GM19452 (cell line): ENCODE measurements around the gene DCBLD2.

Experiments
- ATAC-seq: cut with Tn5 transposase; IDR thresholded peaks from one replicate; pipeline ENCODE4 v1.9.1; 2021; ENCODE audit not compliant: unreplicated experiment

Gene DCBLD2

DNA sequence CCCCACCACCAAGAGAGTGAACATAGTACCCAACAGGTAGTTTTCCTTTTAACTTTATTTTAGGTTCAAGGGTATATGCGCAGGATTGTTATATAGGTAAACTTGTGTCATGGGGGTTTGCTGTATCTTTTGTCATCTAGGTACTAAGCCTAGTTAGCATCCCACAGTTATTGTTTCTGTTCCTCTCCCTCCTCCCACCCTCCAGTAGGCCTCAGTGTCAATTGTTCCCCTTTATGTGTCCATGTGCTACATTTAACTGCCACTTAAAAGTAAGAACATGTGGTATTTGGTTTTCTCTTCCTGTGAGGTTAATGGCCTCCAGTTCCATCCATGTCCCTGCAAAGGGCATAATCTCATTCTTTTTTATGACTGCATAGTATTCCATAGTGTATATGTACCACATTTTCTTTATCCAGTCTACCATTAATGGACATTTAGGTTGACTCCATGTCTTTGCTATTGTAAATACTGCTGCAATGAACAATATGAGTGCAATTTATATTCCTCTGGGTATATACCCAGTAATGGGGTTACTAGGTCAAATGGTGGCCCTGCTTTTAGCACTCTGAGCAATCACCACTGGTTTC, 72.2 kb downstream of the DCBLD2 start:
- ATAC-seq, result no peak

- ATAC-seq, result no peak
Measured at GRCh38 chr3:98827221-98827920, 74.1 kb downstream of the DCBLD2 start.

DNA sequence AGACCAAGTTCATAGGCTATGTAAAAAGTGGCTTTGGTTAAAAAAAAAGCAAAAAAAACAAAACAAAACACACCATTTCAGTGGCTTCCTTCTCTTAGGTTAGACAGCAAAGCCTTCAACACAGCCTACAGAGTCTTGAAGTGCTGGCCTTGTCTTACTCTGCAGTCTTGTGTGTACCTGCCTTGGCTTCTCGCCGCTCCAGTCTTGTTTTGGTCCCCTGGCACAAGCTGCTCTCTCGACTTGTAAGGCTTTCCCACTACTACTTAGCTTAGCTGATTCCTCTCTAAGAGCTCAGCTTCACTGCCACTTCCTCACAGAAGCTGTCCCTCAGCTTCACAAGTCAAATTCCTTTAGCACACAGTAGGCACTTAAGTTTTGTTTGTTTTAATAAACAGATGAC, 75.4 kb downstream of the DCBLD2 start:
- ATAC-seq, result no peak

GRCh38 chr3:98824256-98824655, 77.2 kb downstream of the DCBLD2 start:
- no peak for ATAC-seq

DNA sequence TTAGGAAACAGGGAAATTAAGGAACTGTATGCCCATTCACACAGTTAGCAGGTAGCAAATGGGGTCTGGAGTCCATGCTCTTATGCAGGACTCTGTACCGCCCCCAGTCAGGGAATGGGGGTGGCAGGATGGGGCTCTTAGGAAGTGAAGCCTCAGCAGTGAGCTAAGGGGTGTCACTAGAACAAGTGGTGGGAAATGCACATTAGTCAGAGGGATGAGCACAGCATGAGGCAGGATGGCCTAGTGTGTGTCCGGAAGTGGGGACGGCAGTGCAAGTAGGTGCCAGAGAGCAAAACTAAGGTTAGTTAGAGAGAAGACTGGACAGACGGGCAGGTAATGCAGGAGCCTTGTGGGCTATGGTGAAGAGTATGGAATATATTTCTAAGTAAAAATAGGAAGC, 77.7 kb downstream of the DCBLD2 start:
- ATAC-seq, result no peak

DNA sequence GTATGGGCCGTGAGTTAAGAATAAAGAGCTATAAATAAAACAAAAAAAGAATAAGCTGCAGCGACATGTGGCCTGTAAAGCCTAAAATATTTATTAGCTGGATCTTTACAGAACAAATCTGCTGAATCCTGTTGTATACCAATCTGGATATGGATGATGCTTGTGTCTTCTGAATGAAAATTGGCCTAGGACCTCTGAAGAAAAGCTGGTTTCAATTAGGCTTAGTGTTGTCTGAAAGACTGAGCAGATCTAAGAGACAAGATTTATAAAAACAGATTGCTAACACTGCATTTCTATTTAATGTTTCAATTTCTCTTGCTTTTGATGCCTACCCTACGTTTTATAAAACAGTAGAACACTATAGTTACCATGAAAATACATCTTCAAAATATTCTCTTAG, 80.4 kb downstream of the DCBLD2 start:
- ATAC-seq, result no peak

DNA sequence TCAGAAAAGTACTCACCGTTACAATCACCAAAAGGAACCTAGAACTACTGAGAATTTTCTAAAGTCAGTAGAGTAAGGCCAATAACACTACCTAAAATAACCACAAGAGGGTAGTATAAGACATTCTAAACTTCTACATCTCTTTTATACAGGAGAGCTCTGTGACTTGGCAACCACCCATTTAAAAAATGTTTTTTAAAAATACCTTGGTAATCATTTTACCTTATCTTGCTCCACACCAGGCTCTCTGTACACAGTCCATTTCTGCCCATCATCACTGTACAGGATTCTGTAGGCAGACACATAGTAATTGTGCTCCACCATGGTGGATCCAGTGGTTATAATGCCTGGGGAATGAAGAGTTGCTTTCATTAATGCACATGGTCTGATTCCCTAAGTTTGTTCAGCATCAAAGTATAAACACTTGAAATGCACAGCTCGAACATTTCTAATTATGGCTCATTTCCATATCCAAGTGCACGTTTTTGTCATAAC, 83.9 kb downstream of the DCBLD2 start:
- no peak for ATAC-seq

DNA sequence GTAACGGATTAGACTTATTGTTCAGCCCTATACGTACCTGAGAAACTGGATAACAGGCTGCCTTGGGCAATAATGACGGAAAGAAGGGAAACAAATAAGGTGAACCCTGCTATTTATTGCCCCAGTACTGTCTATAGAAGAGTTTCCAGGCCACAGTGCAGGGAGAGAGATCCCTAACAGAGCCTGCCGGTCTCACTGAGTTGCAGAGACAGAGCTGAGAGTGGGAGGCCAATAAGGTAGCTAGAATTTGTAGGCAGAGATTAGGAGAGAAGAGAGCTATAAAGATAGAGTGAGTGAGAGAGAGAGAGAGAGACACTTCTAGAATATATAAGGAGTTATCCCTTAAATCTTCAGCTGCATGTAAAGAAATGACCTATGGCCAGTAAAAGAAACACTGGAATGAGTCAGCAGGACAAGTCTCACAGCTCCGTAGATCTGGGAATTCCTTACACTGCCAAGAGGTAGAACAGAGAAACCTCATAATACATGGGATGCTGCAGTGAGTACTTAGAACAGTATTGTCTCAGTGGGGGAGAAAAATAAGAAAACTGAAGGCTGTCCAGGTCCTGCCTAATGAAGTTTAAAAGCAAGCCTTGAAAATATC, 86.6 kb downstream of the DCBLD2 start:
- ATAC-seq, result no peak

- ATAC-seq, result no peak
Measured at GRCh38 chr3:98812851-98813374, 88.6 kb downstream of the DCBLD2 start.

- no peak for ATAC-seq
Measured at GRCh38 chr3:98811048-98811447, 90.4 kb downstream of the DCBLD2 start.

DNA sequence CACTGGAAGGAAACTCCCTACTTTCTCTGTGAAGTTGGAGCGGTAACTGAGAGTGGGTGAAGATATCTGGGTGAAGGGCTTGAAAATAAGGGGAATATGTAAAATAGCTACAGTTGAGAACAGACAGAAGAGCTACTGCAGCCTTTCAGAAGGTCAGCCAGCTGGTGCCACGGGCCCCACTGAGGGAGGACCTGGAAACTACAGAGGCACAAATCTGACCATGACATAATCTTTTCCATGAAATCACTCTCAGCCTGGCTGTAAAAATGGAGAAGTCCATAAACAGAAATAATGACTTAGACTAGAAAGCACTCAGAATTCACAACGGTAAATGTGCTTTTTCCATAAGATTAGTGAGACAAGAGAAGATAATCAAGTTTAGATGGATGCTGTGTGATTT, 91.9 kb downstream of the DCBLD2 start:
- ATAC-seq, result no peak

DNA sequence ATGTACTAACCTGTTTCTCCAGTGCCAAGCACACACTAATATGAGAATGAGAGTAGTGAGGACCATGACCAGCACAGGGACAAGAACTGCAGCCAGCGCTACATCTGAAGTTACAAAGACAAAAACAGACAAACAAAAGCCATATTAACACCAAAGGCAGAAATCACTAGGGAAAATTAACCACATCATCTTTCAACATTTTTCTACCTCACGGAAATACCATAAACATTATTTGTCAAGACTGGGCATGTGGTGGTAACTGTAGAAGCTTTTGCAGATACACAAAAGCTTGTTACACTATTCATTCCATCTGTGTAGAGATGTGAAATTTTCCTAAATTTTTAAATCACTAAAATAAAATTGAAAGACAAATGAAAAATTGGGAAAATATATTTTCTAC, 93.4 kb downstream of the DCBLD2 start:
- no peak for ATAC-seq

DNA sequence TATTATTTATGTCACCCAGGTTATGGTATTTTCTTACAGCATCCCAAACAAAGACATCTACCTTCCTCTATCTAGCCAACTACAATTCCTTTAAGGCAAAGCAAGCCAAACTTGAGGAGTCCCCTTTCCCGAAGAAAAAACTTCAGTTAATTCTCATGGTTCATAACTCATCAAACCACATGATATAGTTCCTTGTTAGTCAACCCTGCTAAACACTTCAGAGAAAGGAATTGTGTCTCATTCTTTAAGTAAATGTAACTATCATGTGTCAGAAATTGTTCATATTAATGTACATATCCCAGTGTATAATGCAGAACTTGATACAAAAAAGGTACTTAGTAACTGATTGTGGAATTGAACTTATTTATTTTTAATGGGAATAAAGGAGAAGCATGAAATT, 93.9 kb downstream of the DCBLD2 start:
- ATAC-seq, result no peak

DNA sequence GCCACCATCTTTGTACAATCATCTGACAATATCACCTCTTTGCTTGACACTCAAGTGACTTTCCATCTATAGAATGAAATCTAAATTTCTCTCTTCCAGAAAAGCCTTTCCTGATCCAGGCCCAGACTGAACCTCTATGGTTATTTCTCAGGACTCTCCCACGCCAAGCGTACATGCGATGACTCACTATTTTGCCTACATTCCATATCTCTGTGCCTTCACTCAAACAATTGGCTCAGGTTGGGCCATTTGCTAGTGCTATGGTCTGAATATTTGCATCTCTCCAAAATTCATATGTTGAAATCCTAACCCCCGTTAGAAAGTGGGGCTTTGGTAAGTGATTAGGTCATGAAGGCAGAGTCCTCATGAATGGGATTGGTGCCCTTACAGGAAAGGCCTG, 94.5 kb downstream of the DCBLD2 start:
- ATAC-seq, result no peak

DNA sequence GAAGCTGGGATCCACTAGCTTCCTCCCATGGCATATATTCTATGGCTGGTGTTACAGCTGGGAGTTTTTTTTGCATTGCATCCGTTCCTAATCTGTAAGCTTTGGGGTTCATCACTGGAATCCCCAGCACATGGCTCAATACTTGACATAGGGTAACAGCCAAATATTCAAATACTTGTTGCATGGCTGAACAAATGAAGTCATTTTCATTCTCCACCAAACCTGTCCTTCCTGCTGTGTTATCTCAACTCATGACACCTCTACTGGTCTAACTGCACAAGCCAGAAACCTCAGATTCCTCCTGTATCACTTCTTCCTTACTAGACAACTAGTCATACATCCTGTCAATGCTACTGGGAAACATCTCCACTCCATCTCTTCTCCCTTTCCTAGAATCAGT, 95.0 kb downstream of the DCBLD2 start:
- no peak for ATAC-seq

GRCh38 chr3:98805571-98805970, 95.9 kb downstream of the DCBLD2 start:
- no peak for ATAC-seq

- ATAC-seq, result no peak
Measured at GRCh38 chr3:98801043-98801747, 100.3 kb downstream of the DCBLD2 start.

GRCh38 chr3:98800401-98800800, 101.1 kb downstream of the DCBLD2 start:
- ATAC-seq, result no peak

DNA sequence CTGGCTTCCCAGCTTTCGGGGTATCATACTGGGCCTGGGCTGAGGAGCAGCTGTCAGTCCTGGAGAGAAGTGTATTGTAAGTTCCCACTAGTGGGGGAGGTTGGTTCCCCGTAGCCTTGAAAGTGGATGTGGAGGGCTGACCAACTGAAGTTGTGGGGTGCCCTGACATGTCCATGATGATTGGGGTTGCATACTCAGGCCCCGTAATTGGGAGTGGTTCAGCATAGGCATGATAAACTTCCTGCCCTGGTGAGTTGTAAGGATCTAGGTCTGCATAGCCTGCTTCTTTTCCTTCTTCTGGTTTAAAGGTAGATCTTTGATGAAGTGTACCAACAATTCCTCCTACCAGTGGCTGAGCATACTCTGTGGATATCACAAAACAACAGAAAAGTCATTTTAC, 102.0 kb downstream of the DCBLD2 start:
- ATAC-seq, result no peak

- no peak for ATAC-seq
Measured at GRCh38 chr3:98798820-98799219, 102.7 kb downstream of the DCBLD2 start.

GRCh38 chr3:98797905-98798304, 103.6 kb downstream of the DCBLD2 start:
- no peak for ATAC-seq

- no peak for ATAC-seq
Measured at GRCh38 chr3:98796334-98796733, 105.2 kb downstream of the DCBLD2 start.
